ENCODE results near the gene TRAF3IP1.
"Not testable (repeated sequence)": the region's sequence is repeated elsewhere in the genome, so short reads cannot be mapped to it uniquely, and the experiment has no call there.

The TRAF3IP1 gene, protein sequence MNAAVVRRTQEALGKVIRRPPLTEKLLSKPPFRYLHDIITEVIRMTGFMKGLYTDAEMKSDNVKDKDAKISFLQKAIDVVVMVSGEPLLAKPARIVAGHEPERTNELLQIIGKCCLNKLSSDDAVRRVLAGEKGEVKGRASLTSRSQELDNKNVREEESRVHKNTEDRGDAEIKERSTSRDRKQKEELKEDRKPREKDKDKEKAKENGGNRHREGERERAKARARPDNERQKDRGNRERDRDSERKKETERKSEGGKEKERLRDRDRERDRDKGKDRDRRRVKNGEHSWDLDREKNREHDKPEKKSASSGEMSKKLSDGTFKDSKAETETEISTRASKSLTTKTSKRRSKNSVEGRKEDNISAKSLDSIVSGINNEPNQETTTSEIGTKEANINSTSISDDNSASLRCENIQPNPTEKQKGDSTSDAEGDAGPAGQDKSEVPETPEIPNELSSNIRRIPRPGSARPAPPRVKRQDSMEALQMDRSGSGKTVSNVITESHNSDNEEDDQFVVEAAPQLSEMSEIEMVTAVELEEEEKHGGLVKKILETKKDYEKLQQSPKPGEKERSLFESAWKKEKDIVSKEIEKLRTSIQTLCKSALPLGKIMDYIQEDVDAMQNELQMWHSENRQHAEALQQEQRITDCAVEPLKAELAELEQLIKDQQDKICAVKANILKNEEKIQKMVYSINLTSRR

DNA sequence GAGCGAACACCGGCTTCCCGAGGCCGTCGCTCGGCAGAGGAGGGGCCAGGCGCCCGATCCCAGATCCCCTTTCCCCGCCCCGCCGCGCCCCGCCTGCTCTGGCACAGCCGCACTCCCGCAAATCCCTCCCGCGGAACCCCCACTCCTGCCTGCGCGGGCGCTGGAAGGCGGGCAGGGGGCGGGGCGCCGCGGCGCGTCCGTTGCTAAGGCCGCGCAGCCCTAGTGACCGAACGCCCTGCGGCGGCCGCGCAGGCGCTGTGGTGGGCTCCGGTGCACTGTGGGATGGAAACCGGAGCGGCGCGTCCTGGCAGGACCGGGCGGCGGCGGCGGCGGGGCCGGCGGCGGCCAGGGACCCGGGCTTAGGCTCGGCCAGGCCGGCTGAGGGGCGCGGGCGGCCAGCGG is at the start of gene TRAF3IP1:
Gene TRAF3IP1 (plus strand): TSS at position 273 of the 402 bp plus-strand sequence. CDS start 145 bp downstream, outside the sequence.
- DNase-seq, result peak; percentile 82

DNA sequence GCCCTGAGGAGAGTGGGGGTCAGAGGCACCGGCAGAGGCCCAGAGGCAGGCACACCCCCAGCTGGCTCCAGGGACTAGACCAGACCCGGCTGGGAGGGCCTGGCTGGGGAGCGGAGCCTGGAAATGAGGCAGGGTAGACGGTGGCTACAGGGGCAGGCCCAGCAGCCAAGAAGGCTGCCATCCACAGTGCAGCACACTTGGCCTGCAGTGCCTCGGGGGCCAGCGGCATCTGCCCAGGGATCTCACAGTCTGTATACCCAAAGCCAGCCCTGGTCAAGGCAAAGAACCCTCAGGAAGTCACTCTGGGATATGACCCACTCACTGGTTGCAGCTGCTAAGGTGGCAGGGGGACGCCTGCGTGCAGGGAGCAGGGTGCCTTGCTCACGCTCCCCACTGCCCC is 49.7 kb upstream of the TRAF3IP1 start:
- no peak for DNase-seq

DNA sequence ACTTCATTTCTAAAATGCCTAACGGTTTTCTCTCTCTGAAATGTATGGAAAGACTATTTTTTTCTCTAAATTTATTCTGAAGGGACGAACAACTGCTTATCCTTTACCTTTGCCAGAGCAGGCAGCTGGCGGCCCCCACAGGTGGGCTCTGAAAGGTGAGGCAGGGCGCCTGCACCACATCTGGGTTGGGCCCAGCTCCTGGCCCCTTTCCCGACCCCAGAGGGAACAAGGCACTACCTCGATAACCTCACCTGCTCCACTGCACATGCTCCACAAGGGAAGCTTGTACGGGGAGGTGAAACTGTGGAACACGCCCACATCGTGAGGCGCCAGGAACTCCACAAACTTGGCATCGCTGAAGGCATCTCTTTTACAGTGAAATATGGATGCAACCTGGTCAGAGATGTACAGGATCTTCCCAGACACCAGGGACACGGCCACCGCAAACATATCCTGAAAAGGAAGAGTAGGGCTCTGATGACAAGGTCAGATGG is 49.2 kb upstream of the TRAF3IP1 start:
- DNase-seq, result no peak

DNA sequence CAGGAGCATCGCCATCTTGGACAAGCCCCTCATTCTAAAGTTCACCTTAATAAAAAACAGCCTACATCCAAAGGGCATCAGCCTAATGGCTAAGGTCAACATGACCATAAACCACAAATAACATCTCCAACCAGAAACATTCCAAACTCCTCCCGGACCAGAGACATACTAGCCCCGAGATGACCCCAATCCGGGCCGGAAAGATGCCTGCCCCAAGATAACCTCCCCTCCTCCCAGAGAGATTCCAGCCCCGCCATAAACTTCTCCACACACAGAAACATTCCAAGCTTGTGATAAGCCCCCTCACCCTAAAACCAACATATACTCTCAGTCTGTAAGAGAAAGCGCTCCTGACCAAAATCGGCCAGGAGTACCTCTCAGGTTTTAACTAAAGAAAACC is 48.6 kb upstream of the TRAF3IP1 start:
- not testable (repeated sequence) for DNase-seq

DNA sequence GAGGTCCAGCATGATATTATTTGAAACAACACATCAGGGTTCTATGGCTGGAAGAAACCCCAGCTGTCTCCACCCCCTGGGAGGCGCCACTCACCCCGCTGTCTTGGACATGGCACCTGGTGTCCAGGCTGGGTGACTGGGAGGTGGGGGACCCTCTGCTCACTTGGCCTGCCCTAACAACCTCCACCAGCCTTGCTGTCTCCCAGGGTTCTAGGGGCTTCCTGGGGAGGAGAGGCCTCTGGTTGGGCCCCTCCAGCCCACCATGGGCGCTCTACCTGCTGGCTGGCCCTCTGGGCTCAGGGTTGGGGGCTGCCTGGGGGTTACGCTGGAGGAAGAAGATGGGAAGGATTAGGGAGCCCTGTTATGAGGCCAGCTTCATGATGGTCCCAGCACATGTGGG is 48.2 kb upstream of the TRAF3IP1 start:
- no peak for DNase-seq

DNA sequence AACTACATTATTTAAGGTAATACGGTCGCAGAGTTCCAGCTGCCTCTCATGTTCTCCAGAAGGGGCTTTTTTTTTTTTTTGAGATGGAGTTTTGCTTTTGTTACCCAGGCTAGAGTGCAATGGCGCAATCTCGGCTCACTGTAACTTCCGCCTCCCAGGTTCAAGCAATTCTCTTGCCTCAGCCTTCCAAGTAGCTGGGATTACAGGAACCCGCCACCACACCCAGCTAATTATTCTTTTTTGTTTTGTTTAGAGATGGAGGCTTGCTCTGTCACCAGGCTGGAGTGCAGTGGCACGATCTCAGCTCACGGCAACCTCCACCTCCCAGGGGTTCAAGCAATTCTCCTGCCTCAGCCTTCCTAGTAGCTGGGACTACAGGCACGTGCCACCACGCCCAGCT is 46.9 kb upstream of the TRAF3IP1 start:
- DNase-seq, result not testable (repeated sequence)

DNA sequence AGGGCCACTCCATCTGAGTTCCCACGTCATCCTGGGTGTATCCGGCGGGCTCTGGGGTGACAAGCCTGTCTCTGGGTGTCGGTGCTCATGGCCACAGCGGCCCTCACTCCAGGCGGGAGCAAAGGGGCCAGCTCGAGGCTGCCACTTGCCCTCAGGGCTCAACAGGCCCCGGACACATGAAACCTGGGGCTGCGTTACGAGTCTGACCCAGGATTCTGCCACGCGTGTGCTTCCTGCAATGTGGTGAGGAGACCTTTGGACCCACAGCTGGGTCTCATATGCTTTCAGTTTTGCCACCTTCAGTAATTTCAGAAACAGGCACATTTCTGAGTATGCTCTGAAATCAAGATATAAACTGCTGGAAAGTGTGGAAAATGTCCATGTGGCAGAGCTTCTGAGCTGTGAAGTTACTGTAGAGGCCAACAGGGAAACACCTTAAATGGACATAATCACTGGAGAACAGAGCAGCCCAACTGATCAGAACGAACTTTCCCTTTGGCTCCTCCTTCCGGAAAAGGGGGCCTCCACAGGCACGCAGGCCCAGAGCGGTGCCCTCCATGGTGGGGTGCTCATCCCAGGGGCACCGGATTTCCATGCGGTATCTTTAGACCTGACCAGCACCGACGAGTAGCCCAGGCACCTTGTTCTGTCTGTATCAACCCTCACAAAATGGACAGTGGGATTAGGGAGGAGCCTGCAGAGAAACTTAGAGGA is 46.0 kb upstream of the TRAF3IP1 start:
- DNase-seq, result no peak

DNA sequence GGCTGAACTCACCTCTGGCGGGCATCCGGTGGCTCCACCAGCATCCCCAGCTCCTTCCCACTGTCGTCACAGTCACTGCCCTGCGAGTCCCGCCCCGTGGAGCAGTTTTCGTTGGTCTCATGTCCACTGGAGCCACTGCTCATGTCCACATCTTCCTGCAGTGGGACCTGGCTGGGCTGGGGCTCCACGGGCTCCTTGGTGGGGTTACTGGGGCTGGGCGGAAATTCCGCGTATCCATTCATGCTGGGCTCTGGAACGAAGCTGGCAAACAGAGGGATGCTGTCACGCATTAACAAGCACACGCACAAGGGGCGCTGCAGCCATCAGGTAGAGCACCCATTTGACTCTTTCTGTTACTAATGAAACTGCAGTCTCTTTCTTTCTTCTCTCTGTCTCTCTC is 42.6 kb upstream of the TRAF3IP1 start:
- no peak for DNase-seq

DNA sequence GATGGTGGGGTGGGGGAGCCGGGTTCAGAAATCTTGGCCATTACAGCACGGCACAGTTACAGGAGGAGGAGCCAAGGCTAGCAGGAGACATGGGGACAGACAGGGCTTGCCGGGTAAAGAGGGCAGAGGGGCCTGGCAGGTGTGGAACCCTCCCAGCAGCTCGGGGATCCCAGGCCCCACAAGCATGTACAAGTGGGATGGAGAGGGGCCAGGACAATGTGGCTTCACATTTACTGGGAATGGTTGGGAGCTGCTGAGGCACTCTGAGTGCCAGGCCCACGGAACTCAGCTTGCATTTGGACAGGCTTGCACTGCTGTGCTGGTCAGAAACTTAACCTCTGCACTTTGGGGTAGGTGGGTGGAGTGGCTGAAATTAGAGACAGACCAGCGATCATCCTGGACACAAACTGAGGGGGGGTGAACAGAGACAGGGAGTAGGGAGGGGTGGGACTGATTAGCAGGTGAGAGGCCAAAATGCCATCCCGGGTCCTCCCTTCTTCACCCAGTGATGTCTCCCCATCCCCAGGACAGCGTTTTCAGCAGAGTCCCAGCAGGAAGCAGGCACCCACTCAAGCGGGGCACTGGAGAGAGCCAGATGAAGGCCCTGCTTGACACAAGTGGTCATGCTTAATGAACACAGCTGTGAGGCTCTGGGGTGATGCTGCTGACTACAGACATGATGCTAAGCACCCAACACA is 41.5 kb upstream of the TRAF3IP1 start:
- DNase-seq, result peak; percentile 59

DNA sequence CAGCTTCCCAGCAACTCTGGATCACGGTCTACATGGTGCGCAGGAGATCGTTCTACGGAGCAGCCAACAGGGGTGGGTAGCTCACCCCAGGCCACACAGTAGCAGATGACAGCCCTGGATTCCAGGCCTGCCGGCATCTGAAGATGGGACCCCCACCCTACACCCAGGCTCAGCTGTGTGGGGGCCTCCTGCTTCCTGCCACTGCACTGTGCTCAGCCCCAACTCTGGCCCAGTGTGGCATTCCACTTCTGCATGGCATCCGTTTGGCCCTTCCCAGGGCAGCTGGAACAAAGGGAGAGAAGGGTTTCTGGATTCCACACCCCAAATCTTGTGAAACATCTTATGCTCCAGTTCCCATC is 41.0 kb upstream of the TRAF3IP1 start:
- no peak for DNase-seq

DNA sequence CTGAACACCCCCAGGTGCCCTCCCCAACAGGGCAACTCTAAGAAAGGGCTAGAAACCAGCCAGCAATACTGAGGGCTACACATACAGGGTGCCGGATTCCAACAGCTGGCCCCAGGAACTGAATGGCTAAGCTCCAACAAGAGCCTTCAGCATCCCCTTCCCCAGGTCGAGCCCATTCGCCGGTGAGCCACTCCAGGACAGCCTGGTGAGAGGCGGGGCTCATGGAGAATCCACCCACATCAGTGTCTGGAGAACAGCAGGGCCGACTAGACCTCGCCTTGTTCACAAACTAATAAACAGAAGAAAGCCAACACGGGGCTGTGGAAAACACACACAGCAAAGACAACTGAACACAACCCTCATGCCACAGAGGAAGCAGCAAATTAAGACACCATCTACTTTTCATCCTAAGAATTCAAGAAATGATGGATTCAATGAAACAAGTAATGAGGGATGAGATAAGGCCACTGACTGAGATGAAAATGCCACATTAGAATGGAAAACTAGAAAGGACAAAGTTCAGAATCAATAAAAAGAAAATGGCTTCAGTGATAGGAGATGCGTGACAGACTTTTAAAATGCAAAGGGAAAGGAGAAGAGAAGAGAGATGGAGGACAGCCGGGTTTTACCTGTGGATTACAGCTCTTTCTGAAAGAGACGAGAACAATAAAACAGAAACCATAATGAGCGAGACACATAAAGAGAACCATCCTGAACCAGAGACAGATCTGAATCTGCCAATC is 40.1 kb upstream of the TRAF3IP1 start:
- DNase-seq, result no peak

DNA sequence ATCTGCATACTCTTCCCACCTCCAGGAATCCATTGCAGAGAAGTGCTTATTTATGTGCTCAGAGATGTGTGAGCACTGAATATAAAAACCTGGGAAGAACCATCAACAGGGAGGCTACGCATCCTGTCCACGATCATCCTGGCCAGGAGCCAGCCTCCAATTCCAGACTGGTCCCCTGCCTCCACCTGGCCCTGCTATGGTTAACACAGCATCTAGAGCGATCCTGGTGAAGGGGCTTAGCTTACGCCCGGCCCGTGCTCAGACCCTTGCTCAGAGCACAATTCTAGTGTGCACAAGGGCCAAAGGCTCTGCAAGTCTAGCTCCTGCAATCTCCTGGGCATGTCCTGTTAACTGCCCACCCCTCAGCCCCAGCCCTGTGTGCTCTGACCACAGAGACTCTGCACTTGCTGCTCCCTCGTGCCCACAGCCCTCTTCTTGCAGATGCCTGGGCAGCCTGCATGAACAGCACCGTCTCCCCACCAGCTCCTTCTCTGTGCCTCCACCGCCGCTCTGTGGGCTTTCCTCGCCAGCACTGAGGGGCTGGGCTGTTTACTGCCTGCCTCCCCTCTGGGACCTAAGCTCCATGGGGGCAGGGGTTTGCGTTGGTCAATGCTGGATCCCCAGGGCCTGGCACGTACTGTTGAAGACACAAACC is 38.4 kb upstream of the TRAF3IP1 start:
- DNase-seq, result no peak

DNA sequence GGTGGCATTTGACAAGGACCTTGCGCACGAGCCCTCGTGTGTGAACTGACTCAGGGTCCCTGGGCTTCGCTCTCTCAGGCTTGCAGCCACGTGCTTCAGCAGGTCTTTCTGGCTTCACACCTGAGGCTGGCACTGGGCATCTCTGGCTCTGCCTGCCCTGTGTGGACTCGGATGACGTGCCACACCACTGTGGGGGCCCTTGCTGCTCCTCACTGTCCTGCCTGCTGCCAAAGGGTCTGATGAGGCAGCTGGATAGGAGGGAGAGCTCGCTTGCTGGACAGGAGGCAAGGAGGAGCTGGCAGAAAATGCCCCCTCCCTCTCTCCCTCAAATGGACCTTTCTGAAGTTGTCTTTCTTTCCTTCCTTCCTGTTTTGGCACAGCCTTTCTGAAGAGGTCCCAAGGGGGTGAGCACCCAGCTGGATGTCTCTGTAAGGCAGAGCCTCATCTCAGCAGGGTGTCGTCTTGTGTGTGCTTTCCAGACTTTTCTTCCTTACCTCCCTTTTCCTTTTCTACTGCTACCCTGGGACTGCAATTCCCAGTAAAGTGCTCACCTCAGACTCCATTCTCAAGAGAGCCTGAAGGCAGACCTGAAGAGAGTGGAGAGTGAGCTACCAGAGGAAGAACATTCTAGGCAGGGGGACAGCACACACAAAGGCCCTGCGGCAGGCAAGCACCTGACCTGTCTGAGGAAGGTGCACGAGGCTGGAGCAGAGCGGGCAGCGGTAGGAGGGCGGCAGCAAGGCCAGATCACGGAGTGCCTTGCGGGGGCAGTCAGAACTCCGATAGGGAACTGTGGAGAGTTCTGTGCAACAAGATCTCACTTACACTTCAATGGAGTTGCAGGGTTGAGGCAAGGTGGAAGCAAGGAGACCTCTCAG is 37.2 kb upstream of the TRAF3IP1 start:
- no peak for DNase-seq

DNA sequence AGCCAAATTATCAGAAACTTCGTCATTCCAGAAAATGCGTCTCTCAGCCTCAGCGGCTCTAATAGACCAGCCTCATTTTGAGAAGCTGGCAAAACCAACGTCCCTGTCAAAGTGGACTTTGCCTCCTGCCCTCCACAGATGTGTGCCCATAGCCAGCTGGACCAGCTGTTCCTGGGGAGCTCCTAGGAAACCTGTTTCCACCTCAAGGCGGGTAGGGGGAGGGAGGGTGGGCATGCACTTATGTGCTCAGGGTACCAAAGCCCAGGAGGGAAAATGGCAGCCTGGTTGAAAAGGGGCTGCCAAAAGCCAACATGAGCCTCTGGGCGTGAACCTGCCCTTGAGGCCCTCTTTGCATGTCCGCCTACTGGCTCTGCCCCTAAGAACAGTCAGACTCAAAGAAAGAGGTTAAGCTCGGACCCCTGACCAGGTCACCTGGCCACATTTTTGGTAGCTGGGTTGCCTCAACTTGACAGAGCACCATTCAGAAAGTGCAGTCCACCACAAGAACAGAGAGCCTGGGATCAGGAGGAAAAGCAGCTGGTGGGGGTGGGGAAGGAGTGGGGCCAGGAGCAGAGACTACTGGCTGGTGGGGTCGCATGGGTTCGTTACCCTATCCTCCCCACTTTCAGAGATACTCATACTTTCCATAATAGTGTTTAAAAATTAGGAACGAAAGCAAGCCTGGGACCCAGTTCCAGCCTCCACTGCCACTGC is 35.4 kb upstream of the TRAF3IP1 start:
- no peak for DNase-seq

DNA sequence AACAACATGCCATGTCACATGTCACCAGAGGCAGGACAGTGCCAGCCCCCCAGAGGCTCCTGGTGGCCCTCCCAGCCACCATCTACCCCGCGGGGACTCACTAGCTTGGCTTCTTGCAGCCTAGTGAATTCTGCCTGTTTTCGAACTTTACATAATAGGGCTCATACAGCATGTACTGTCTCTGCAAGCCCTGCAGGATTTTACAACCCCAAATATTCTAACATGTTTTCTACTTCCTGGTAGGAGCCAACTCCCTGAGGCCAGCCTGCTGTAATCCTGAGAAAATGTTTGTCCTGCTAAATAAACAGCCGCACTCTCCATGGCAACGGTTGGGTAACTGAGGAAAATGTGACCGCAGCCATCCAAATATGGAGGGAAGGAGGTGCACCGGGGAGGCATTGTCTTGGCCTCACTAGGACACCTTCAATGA is 34.6 kb upstream of the TRAF3IP1 start:
- DNase-seq, result no peak

DNA sequence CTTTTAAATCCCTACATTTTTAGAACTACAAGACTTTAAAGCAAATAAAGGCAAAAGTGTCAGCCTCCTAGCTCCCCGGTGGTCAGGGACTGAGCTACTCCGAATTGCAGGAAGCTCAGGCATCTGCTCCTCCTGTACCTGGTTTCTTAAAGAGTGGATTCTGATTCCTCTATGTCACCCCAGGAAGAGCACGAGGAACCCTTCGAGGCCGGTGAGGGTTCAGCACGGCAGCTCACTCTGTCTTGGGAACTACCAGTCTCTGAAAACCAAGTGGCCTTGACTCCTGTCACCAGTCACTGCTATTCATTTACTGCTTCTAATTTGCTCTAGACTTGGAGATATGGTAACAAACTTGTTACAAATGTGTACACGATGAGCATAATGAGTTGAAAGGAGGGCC is 34.2 kb upstream of the TRAF3IP1 start:
- no peak for DNase-seq

DNA sequence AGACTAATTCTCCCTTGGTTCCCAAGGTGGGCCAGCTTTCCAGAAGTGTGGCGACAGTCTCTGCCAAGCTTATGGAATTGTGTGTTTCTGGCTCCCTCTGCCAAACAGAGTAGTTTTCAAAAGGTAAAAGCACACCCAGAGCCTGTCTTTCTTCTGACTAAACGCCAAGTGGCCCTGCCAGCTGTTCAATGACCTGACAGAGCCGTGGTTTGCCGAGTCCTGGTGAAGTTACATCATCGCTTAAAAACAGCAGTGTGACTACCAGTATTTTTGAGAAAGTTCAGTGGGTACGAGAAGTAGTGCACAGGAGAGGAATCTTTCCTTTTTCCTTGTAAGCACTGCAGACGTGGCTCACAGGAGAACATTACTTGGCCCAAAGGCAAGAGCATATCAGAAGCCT is 33.8 kb upstream of the TRAF3IP1 start:
- DNase-seq, result no peak

DNA sequence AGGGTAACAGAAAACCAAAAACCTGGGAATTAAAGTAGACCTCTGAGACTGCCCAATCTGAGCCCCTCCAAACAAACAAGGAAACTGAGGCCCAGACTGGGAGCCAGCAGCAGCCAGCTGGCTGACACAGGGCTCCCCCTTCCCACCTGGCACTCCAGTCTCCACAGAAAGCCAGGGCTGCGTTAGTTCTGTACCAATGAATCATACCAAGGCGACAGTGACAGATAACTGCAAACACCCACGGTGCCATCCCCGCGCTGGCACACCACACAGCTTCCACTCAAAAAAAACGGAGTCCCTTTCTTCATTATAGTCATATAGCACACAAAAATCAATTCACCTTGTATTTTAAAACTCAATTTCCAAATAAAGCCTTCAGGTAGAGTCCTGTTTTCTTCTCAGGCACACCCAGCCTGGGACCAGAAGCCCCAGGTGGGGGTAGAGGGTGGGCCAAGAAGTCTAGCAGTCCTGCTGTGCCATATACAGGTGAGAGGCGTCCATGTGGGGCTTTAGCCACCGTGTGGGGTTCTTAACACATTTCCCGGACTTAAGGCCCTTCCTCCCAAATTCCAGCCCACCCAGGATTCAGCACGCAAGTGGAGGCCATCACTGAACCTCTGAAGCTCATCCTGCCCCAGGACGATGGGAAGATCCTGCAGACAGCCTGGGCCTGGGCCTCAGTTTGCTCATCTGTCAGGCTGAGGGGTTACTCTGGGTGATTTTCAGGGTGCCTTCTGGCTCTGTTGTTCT is 33.2 kb upstream of the TRAF3IP1 start:
- no peak for DNase-seq

Data from DMS79 treated with DMSO at 0.1 percent for 48 hours (cell line).